ENCODE data around the gene FSTL4.

FSTL4 gene

GRCh38 chr5:133434336-133434735 is 178.0 kb downstream of the FSTL4 start:
- no peak for FAIRE-seq
- DNase-seq (ENCODE audit: insufficient read length, low spot score) = no peak

- no peak for FAIRE-seq
- no peak for DNase-seq (ENCODE audit: insufficient read length, low spot score)
Measured at GRCh38 chr5:133433641-133434040, 178.7 kb downstream of the FSTL4 start.

GRCh38 chr5:133432956-133433532 is 179.3 kb downstream of the FSTL4 start:
- no peak for DNase-seq (ENCODE audit: insufficient read length, low spot score)
- FAIRE-seq = no peak

- DNase-seq (ENCODE audit: insufficient read length, low spot score) (no peak), FAIRE-seq (no peak)
Measured at GRCh38 chr5:133431326-133431865, 180.9 kb downstream of the FSTL4 start.

GRCh38 chr5:133430095-133430494 is 182.2 kb downstream of the FSTL4 start:
- FAIRE-seq = no peak
- no peak for DNase-seq (ENCODE audit: insufficient read length, low spot score)

GRCh38 chr5:133429046-133429445 is 183.3 kb downstream of the FSTL4 start:
- no peak for DNase-seq (ENCODE audit: insufficient read length, low spot score)
- FAIRE-seq = no peak

- FAIRE-seq = no peak
- DNase-seq (ENCODE audit: insufficient read length, low spot score) = no peak
Measured at GRCh38 chr5:133428072-133428660, 184.2 kb downstream of the FSTL4 start.

- no peak for FAIRE-seq
- DNase-seq (ENCODE audit: insufficient read length, low spot score) = no peak
Measured at GRCh38 chr5:133427121-133427777, 185.1 kb downstream of the FSTL4 start.

GRCh38 chr5:133426264-133426663 is 186.1 kb downstream of the FSTL4 start:
- DNase-seq (ENCODE audit: insufficient read length, low spot score) (no peak), FAIRE-seq (no peak)

GRCh38 chr5:133425764-133426163 is 186.6 kb downstream of the FSTL4 start:
- no peak for FAIRE-seq
- no peak for DNase-seq (ENCODE audit: insufficient read length, low spot score)

GRCh38 chr5:133425222-133425621 is 187.1 kb downstream of the FSTL4 start:
- FAIRE-seq (no peak), DNase-seq (ENCODE audit: insufficient read length, low spot score) (no peak)

GRCh38 chr5:133423618-133424282 is 188.6 kb downstream of the FSTL4 start:
- DNase-seq (ENCODE audit: insufficient read length, low spot score) = peak; percentile 72
- FAIRE-seq = peak; percentile 78

GRCh38 chr5:133423011-133423617 is 189.2 kb downstream of the FSTL4 start:
- no peak for DNase-seq (ENCODE audit: insufficient read length, low spot score)
- FAIRE-seq = no peak

GRCh38 chr5:133421806-133422205 is 190.5 kb downstream of the FSTL4 start:
- DNase-seq (ENCODE audit: insufficient read length, low spot score) = no peak
- no peak for FAIRE-seq

GRCh38 chr5:133421394-133421793 is 190.9 kb downstream of the FSTL4 start:
- DNase-seq (ENCODE audit: insufficient read length, low spot score) (peak; percentile 45), FAIRE-seq (peak; percentile 16)

- DNase-seq (ENCODE audit: insufficient read length, low spot score) (no peak), FAIRE-seq (no peak)
Measured at GRCh38 chr5:133420440-133421301, 191.7 kb downstream of the FSTL4 start.

GRCh38 chr5:133415906-133416305 is 196.4 kb downstream of the FSTL4 start:
- DNase-seq (ENCODE audit: insufficient read length, low spot score) (no peak), FAIRE-seq (no peak)

- no peak for DNase-seq (ENCODE audit: insufficient read length, low spot score)
- no peak for FAIRE-seq
Measured at GRCh38 chr5:133415506-133415905, 196.8 kb downstream of the FSTL4 start.

GRCh38 chr5:133412661-133413060 is 199.7 kb downstream of the FSTL4 start:
- FAIRE-seq (no peak), DNase-seq (ENCODE audit: insufficient read length, low spot score) (no peak)

GRCh38 chr5:133410335-133410828 is 202.0 kb downstream of the FSTL4 start:
- no peak for DNase-seq (ENCODE audit: insufficient read length, low spot score)
- FAIRE-seq = no peak

Measured in HTR-8/SVneo (cell line).